Stimulated activated CD8-positive, alpha-beta memory T cell treated with anti-CD3 and anti-CD28 coated beads, Interleukin-15, amount 100 ng/mL, for 1 hour (primary cell): Measurements from ENCODE around the gene CCDC78.
"Not testable (repeated sequence)": the region's sequence is repeated elsewhere in the genome, so short reads cannot be mapped to it uniquely, and the experiment has no call there.

ENCODE experiments used
- DNase-seq: peaks from one replicate; pipeline ENCODE4 v3.0.0-alpha.2; 2020; ENCODE audit warnings: low read depth

CCDC78 gene

GRCh38 chr16:693364-693763 lies 32.9 kb downstream of the CCDC78 start:
- no peak for DNase-seq

- DNase-seq = no peak
Measured at GRCh38 chr16:692356-693108, 33.7 kb downstream of the CCDC78 start.

- not testable (repeated sequence) for DNase-seq
Measured at GRCh38 chr16:691242-691641, 35.0 kb downstream of the CCDC78 start.

- no peak for DNase-seq
Measured at GRCh38 chr16:689175-689897, 36.9 kb downstream of the CCDC78 start.

GRCh38 chr16:687499-687898 lies 38.7 kb downstream of the CCDC78 start:
- no peak for DNase-seq

- no peak for DNase-seq
Measured at GRCh38 chr16:686459-687260, 39.6 kb downstream of the CCDC78 start.

GRCh38 chr16:685967-686366 lies 40.3 kb downstream of the CCDC78 start:
- DNase-seq = no peak

GRCh38 chr16:684961-685696 lies 41.1 kb downstream of the CCDC78 start:
- DNase-seq = no peak

GRCh38 chr16:684071-684794 lies 42.0 kb downstream of the CCDC78 start, which contains the start of gene JMJD8:
Gene JMJD8, minus strand, starts transcription at chr16:684334. Its CDS starts 15 bp downstream, at chr16:684319.
- DNase-seq = peak; percentile 88

GRCh38 chr16:683396-684070 lies 42.7 kb downstream of the CCDC78 start:
- no peak for DNase-seq

GRCh38 chr16:682493-683395 lies 43.5 kb downstream of the CCDC78 start:
- DNase-seq = no peak

- DNase-seq = no peak
Measured at GRCh38 chr16:681746-682427, 44.4 kb downstream of the CCDC78 start.

GRCh38 chr16:680967-681745 lies 45.1 kb downstream of the CCDC78 start:
- no peak for DNase-seq

- no peak for DNase-seq
Measured at GRCh38 chr16:680625-680945, 45.7 kb downstream of the CCDC78 start.

- DNase-seq = peak; percentile 78
Measured at GRCh38 chr16:679814-680624, 46.2 kb downstream of the CCDC78 start, which contains the start of gene STUB1. Gene STUB1, plus strand, starts transcription at chr16:680410. Its CDS starts 116 bp downstream, at chr16:680526.

- DNase-seq = no peak
Measured at GRCh38 chr16:678858-679813, 47.1 kb downstream of the CCDC78 start.
